Testis (tissue), 3 donors: ENCODE measurements around the gene TMIGD1. TPM values are rescaled to one million over a fixed set of nuclear protein-coding genes. Genes with fewer than 3 reads are reported as not detected.
A peak's percentile ranks its signal among the peaks of the same experiment; 100 is the strongest.

ENCODE experiments used
- DNase-seq: peaks from one replicate; pipeline ENCODE4 v3.0.0-alpha.2; 2019
- H3K27ac ChIP-seq, 2 donors: fragments of 200-600 bp; sonication (generic); one replicate each; pipeline ENCODE4 v1.5.1; 2019
- H3K27me3 ChIP-seq: fragments of 200-600 bp; sonication (generic); one replicate; pipeline ENCODE4 v1.5.1; 2019
- H3K36me3 ChIP-seq: fragments of 200-600 bp; sonication (generic); one replicate; pipeline ENCODE4 v1.5.1; 2017; ENCODE audit warnings: low read depth; ENCODE audit errors: missing control alignments
- H3K4me1 ChIP-seq: fragments of 200-600 bp; sonication (generic); one replicate; pipeline ENCODE4 v1.5.1; 2019
- H3K4me3 ChIP-seq, 2 donors: fragments of 200-600 bp; sonication (generic); one replicate each; pipeline ENCODE4 v1.5.1; 2017 to 2019
- H3K9me3 ChIP-seq: fragments of 200-600 bp; sonication (generic); one replicate; pipeline ENCODE4 v1.5.1; 2017
- CTCF ChIP-seq, 3 experiments: fragments of 450-650 bp in 2 of 3; fragments of 200-600 bp in 1 of 3; sonication (generic) in 1 of 3; IDR thresholded peaks; one replicate each; pipeline ENCODE4 v1.5.1; 2016 to 2019; ENCODE audit warnings: antibody characterized with exemption in 3 of 3, mild to moderate bottlenecking in 2 of 3, moderate library complexity in 1 of 3
- POLR2A ChIP-seq: fragments of 450-650 bp; IDR thresholded peaks from one replicate; pipeline ENCODE4 v1.6.1; 2017; ENCODE audit warnings: antibody characterized with exemption, mild to moderate bottlenecking, moderate library complexity
- WGBS, 2 donors: methylation state at CpG; one replicate each; pipeline ENCODE4 v1.1.5; 2018; 5-methylcytosine and 5-hydroxymethylcytosine counted together
- intact Hi-C: fragments of 100-400 bp; cut with DNase I; formaldehyde crosslinking; loops from one replicate; pipeline ENCODE4 v1.15.1; 2023; ENCODE audit warnings: low total_unique reads
- polyA plus RNA-seq: library from polyadenylated mRNA; stranded (reverse); fragments of 350-450 nt; fragmentation: Illumina TruSeq; extraction: RNeasy Lipid Tissue Mini Kit (QIAGEN cat#74804); gene quantifications from one replicate; pipeline ENCODE4 v1.2.3, GENCODE V29; 2014; ENCODE audit warnings: low read depth, low replicate concordance; ENCODE audit not compliant: insufficient read depth
- total RNA-seq, 2 donors: library from RNA; depleted of rRNA; stranded (reverse); fragments of >200 nt; gene quantifications; one replicate each; pipeline ENCODE4 v1.2.3, GENCODE V29; 2016

Gene TMIGD1
- total and polyA plus RNA-seq, 3 donors from 2014 or later, result not detected

- H3K4me1 ChIP-seq, result peaks cover 12% of the 10 kb centered on the region
Measured at GRCh38 chr17:30377574-30378240, 43.9 kb upstream of the TMIGD1 start.

GRCh38 chr17:30376621-30377452, 43.0 kb upstream of the TMIGD1 start:
- no peak overlapping the region for H3K4me3 ChIP-seq
- no peaks in the 10 kb centered on the region for H3K36me3 ChIP-seq
- H3K4me1 ChIP-seq, result peaks cover 7% of the 10 kb centered on the region
- intact Hi-C loops, result no loop called here
- DNase-seq, result no peak
- WGBS, 2 donors, result 60 to 75% methylated on average over 12 of the region's 12 CpGs
- no peaks in the 10 kb centered on the region for H3K27me3 ChIP-seq
- H3K27ac ChIP-seq, result no peak overlapping the region
- TF ChIP-seq POLR2A (no peak), CTCF (IDR thresholded peaks at IDR 0.05) (no peak)
- no peaks in the 10 kb centered on the region for H3K9me3 ChIP-seq

More at GRCh38 chr17:30377574-30378240, 43.9 kb upstream of the TMIGD1 start:
- Histone ChIP-seq H3K9me3 (no peaks in the 10 kb centered on the region), H3K36me3 (no peaks in the 10 kb centered on the region), H3K27ac (peak overlapping the region in 1 of 2 donors; percentile 89), H3K4me3 (peak overlapping the region; percentile 90 to 92), H3K27me3 (no peaks in the 10 kb centered on the region)
- WGBS, 2 donors, result 43 to 57% methylated on average over 11 of the region's 11 CpGs
- DNase-seq, result no peak
- intact Hi-C loops, result no loop called here
- TF ChIP-seq POLR2A, result no peak
- no peak for TF ChIP-seq CTCF (IDR thresholded peaks at IDR 0.05)

GRCh38 chr17:30375661-30376060, 41.8 kb upstream of the TMIGD1 start:
- Histone ChIP-seq H3K27ac (no peak overlapping the region), H3K9me3 (no peaks in the 10 kb centered on the region), H3K4me1 (no peaks in the 10 kb centered on the region), H3K36me3 (no peaks in the 10 kb centered on the region), H3K27me3 (no peaks in the 10 kb centered on the region), H3K4me3 (no peak overlapping the region)
- WGBS, 2 donors, result 93 to 100% methylated on average over 1 of the region's 1 CpG
- intact Hi-C loops, result no loop called here
- TF ChIP-seq CTCF (IDR thresholded peaks at IDR 0.05) (no peak), POLR2A (no peak)
- DNase-seq, result no peak

DNA sequence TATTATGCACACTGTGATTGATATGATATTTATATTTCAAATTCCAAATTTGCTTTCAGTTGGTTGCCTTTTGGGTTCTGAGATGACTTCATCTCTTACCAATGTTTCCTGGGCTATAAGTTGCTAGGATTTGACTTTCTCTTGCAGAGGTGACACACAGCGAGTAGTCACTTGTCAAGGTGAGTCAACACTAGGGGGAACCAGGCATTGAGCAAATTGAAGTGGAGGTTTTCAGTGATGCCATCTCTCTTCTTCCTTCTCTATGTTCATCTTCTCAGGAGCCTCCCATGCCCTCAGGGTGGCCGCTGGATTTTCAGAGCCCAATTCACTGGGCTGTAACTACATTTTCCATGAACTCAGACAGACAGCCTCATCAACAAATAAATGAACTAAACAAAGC, 38.9 kb upstream of the TMIGD1 start:
- Histone ChIP-seq H3K4me3 (no peak overlapping the region), H3K27me3 (no peaks in the 10 kb centered on the region), H3K4me1 (no peaks in the 10 kb centered on the region), H3K36me3 (no peaks in the 10 kb centered on the region), H3K9me3 (no peaks in the 10 kb centered on the region), H3K27ac (no peak overlapping the region)
- intact Hi-C loops, result no loop called here
- TF ChIP-seq CTCF (IDR thresholded peaks at IDR 0.05) (no peak), POLR2A (no peak)
- DNase-seq, result no peak
- WGBS, 2 donors, result 67 to 94% methylated on average over 2 of the region's 2 CpGs
